WERI-Rb-1 (cell line): ENCODE measurements around the gene PRR14L.
"Not testable (repeated sequence)": the region's sequence is repeated elsewhere in the genome, so short reads cannot be mapped to it uniquely, and the experiment has no call there.

Source experiments
- DNase-seq: peaks from one replicate; pipeline ENCODE4 v3.0.0-alpha.2; 2020
- H3K27ac ChIP-seq: fragments of 250-450 bp; sonication (Bioruptor Pico); 2 replicates; pipeline ENCODE4 v1.5.1; 2020; ENCODE audit warnings: mild to moderate bottlenecking, moderate library complexity
- H3K27me3 ChIP-seq: fragments of 250-450 bp; sonication (Bioruptor Pico); 2 replicates; pipeline ENCODE4 v1.5.1; 2021; ENCODE audit warnings: mild to moderate bottlenecking, low read depth, moderate library complexity; ENCODE audit not compliant: insufficient read depth, severe bottlenecking
- H3K36me3 ChIP-seq: fragments of 250-450 bp; sonication (Bioruptor Pico); 2 replicates; pipeline ENCODE4 v1.5.1; 2020; ENCODE audit warnings: mild to moderate bottlenecking, moderate library complexity
- H3K4me3 ChIP-seq: 2 replicates; pipeline ENCODE4 v1.5.1; 2011; ENCODE audit warnings: low read depth, mild to moderate bottlenecking, control low read depth, low read length
- H3K9me3 ChIP-seq: fragments of 250-450 bp; sonication (Bioruptor Pico); 2 replicates; pipeline ENCODE4 v1.5.1; 2021; ENCODE audit warnings: mild to moderate bottlenecking, moderate library complexity; ENCODE audit not compliant: severe bottlenecking
- CTCF ChIP-seq: IDR thresholded peaks from 2 replicates; pipeline ENCODE4 v1.5.1; 2011; ENCODE audit warnings: low read depth, mild to moderate bottlenecking, control low read depth, inconsistent platforms, low read length

PRR14L gene

GRCh38 chr22:31707519-31707918, 42.4 kb downstream of the PRR14L start:
- H3K36me3 ChIP-seq: peaks cover 40% of the 10 kb centered on the region
- H3K9me3 ChIP-seq: no peaks in the 10 kb centered on the region
- H3K4me3 ChIP-seq: no peak overlapping the region
- no peak for TF ChIP-seq CTCF
- no peak for DNase-seq
- no peaks in the 10 kb centered on the region for H3K27me3 ChIP-seq
- no peak overlapping the region for H3K27ac ChIP-seq

DNA sequence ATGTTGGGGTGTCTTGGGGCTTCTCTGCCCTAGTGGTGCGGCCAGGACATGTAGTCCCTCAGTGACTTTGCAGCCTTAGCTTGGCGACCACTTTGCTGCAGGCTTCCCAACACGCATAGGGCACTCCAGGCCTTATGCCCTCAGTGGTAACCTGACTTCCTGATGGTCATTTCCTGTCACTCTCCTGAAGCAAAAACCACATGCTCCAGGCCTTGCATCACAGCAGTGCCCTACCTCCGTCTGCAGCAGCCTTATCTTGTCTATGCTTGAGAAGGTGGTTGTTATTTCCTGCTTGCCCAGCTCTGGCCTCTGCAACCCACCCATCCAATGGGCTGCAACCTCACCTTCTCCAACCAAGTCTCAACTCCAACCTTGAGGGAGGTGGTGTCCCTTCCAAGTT, 54.5 kb downstream of the PRR14L start:
- no peak for DNase-seq
- no peak for TF ChIP-seq CTCF
- peaks cover 40% of the 10 kb centered on the region for H3K36me3 ChIP-seq

GRCh38 chr22:31694046-31694445, 55.9 kb downstream of the PRR14L start:
- peaks cover 40% of the 10 kb centered on the region for H3K36me3 ChIP-seq
- H3K27me3 ChIP-seq, H3K4me3 ChIP-seq, DNase-seq, H3K27ac ChIP-seq, H3K9me3 ChIP-seq: not testable (repeated sequence)

More for the DNA sequence above, 54.5 kb downstream of the PRR14L start:
- Histone ChIP-seq H3K4me3 (no peak overlapping the region), H3K27me3 (no peaks in the 10 kb centered on the region), H3K27ac (no peak overlapping the region), H3K9me3 (no peaks in the 10 kb centered on the region)

- no peaks in the 10 kb centered on the region for H3K9me3 ChIP-seq
- no peak for TF ChIP-seq CTCF
- no peaks in the 10 kb centered on the region for H3K27me3 ChIP-seq
- no peak overlapping the region for H3K4me3 ChIP-seq
- no peak overlapping the region for H3K27ac ChIP-seq
- peaks cover 40% of the 10 kb centered on the region for H3K36me3 ChIP-seq
- no peak for DNase-seq
These were observed 57.6 kb downstream of the PRR14L start for GRCh38 chr22:31692186-31692886.

GRCh38 chr22:31691408-31691807, 58.5 kb downstream of the PRR14L start:
- Histone ChIP-seq H3K27ac (no peak overlapping the region), H3K27me3 (no peaks in the 10 kb centered on the region), H3K4me3 (no peak overlapping the region), H3K9me3 (no peaks in the 10 kb centered on the region), H3K36me3 (peaks cover 43% of the 10 kb centered on the region)
- no peak for TF ChIP-seq CTCF
- no peak for DNase-seq

DNA sequence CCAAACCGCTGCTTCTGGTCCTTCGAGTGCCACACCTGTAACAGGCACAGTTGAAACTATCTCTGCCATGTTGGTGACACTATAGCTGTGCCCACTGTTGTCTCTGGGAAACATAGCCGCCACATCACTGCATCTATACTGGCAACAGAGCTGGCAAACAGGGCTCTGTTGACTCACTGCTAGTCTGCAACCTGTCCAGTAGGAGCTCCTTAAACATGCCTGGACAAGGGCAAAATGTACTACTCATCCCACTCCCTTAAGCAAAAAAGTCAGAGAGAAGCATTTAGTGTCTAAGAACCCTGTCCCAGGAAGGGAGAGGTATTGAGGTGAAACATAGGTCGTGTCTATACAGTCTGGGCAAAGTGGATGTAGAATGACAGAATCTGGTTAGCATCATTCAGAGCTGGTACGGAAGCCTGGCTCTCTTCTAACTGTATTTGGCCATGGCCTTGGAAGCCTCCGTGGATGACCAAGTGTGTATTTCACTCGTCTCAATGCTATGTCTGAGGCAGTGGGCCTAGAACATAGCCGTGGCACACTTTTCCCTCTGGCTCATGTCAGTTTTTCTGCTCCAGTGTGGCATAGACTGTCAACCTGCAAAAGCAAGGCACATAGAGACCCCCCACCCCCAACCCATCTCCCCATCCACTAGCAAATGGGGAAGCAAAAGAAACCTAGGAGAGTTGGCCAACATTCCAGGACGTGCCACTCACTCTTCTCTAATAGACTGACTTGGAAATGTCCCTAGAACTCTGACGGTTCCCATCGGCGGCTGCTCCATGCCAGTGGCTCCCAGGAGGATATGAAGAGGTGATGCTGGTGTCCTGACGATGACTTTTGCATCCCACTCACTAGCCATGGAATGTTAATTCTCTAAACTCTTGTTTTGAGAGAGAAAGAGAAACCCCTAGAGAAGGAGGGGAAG, 66.5 kb downstream of the PRR14L start:
- TF ChIP-seq CTCF: no peak
- H3K4me3 ChIP-seq: no peak overlapping the region
- no peaks in the 10 kb centered on the region for H3K9me3 ChIP-seq
- peaks cover 23% of the 10 kb centered on the region for H3K36me3 ChIP-seq
- H3K27me3 ChIP-seq: no peaks in the 10 kb centered on the region
- no peak overlapping the region for H3K27ac ChIP-seq
- DNase-seq: no peak
